Bronchial epithelial cell (primary cell): Measurements from ENCODE around the gene MYCN. TPM values are rescaled to one million over a fixed set of nuclear protein-coding genes. Genes with fewer than 3 reads are reported as not detected.
A peak's percentile ranks its signal among the peaks of the same experiment; 100 is the strongest.

Experiments
- DNase-seq: peaks from one replicate; pipeline ENCODE4 v3.0.0-alpha.2; 2010; ENCODE audit warnings: low read depth
- FAIRE-seq: peaks from 2 replicates; lab custom pipeline; 2011; peaks lifted over from hg19 to GRCh38; lab: Jason Lieb, UNC
- H3K27me3 ChIP-seq: 2 replicates; pipeline ENCODE4 v1.5.1; 2011; ENCODE audit warnings: low read length; ENCODE audit not compliant: control insufficient read depth, insufficient read depth
- H3K36me3 ChIP-seq: 2 replicates; pipeline ENCODE4 v1.5.1; 2011; ENCODE audit warnings: low read length; ENCODE audit not compliant: control insufficient read depth, insufficient read depth
- H3K4me3 ChIP-seq: 2 replicates; pipeline ENCODE4 v1.5.1; 2011; ENCODE audit warnings: mild to moderate bottlenecking, low read depth, low read length, control low read depth
- total RNA-seq: library from RNA; depleted of rRNA; stranded (reverse); fragments of >200 nt; gene quantifications from 2 replicates; pipeline ENCODE4 v1.2.1, GENCODE V29; 2014
- TF ChIP-seq, protein P1 (sequence below): IDR thresholded peaks from 2 replicates; pipeline ENCODE4 v1.5.1; 2011; ENCODE audit warnings: mild to moderate bottlenecking, moderate library complexity, low read length, control low read depth, inconsistent platforms; ENCODE audit not compliant: insufficient read depth, severe bottlenecking

Gene MYCN
- total RNA-seq, 1 donor from 2014 or later = not detected

DNA sequence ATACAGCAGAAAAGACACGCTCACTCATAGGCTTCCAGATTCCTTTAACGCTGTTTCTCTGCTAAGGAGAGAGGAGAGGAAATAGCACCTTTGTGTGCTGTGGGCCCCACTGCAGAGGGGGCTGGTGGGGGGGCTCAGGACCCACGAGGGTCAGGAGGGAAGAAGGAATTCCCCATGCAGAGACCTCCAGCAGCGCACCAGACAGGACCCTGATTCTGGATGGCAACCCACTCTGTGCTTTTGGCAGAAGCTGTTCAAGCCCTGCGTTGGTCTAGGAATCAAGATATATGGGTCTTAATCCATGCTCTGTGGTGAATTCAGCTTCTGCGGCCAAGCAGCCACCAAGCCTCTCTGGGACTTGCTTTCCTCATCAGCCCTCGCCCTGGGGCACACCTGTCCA is 31.0 kb downstream of the MYCN start:
- H3K4me3 ChIP-seq = no peak overlapping the region
- TF ChIP-seq, protein P1, sequence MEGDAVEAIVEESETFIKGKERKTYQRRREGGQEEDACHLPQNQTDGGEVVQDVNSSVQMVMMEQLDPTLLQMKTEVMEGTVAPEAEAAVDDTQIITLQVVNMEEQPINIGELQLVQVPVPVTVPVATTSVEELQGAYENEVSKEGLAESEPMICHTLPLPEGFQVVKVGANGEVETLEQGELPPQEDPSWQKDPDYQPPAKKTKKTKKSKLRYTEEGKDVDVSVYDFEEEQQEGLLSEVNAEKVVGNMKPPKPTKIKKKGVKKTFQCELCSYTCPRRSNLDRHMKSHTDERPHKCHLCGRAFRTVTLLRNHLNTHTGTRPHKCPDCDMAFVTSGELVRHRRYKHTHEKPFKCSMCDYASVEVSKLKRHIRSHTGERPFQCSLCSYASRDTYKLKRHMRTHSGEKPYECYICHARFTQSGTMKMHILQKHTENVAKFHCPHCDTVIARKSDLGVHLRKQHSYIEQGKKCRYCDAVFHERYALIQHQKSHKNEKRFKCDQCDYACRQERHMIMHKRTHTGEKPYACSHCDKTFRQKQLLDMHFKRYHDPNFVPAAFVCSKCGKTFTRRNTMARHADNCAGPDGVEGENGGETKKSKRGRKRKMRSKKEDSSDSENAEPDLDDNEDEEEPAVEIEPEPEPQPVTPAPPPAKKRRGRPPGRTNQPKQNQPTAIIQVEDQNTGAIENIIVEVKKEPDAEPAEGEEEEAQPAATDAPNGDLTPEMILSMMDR = no peak
- no peaks in the 10 kb centered on the region for H3K36me3 ChIP-seq
- no peak for DNase-seq
- no peak for FAIRE-seq
- H3K27me3 ChIP-seq = no peaks in the 10 kb centered on the region

DNA sequence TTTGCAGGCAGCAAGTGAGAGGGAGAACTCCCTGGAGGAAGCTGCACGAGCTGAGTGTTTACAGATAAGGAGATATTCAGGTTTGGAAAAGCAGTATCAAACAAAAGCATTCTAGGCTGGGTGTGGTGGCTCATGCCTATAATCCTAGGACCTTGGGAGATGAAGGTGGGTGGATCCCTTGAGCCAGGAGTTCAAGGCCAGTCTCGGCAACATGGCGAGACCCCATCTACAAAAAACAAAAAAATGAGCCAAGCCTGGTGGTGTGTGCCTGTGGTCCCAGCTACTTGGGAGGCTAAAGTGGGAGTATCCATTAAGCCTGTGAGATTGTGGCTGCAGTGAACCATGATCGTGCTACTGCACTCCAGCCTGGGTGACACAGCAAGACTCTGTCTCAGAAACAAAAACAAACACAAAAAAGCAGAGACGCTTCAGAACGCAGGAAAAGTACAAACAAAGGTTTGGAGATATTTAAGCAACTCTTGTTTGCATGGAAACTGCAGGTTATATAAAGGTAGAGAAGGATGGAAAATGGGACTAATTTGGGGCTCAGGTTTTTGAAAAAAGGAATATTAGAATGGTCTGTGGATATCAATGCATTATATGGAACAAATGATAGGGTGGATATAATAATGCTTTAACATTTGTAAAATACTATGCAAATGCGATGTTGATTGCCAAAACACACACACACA is 31.6 kb downstream of the MYCN start:
- no peak for FAIRE-seq
- no peak for DNase-seq

DNA sequence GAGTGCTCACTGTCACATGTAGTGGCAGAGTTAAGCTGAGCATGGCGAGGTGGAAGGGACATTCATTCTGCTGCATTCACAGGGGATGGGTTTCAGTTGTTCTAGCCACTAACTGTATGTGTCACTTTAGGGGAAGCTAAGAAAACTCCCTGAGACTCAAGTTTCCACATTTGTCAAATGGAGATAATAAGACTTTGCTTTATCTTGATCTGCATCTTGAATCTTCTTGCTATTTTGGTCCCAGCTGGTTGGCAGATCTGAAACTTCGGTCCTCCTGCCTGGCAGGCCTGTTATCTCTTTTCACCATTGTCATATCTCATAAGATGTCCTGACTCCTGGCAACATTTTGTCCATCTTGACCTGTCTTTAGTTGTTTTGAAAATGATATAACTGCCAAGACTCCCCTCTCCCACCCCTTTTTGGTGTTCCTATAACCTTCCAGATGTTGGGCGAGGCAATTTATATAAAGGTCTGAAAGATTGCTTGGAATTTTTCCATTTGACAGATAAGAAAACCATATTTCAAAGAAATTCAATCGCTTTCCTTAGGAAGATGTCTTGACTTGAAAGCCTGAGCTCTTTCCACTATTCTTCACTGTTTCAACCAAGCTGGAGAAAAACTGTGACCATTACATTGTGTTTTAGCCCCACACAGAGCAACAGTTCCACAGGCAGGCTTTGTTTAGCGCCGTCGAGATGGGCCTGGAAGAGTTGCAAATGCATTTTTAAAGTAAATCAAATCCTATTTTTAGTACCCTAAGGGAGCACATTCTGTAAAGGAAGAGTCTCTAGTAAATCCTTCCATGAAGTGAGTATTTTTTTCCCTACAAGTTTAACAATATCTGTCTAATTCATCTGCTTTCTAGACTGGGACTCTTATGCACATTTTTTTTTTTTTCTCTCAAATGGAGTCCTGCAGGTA is 33.4 kb downstream of the MYCN start:
- Histone ChIP-seq H3K36me3 (no peaks in the 10 kb centered on the region), H3K27me3 (no peaks in the 10 kb centered on the region), H3K4me3 (no peak overlapping the region)
- no peak for DNase-seq
- FAIRE-seq = peak; percentile 76
- TF ChIP-seq, protein P1 = no peak

More for the DNA sequence above, 31.6 kb downstream of the MYCN start:
- no peaks in the 10 kb centered on the region for H3K27me3 ChIP-seq
- no peak overlapping the region for H3K4me3 ChIP-seq
- H3K36me3 ChIP-seq = no peaks in the 10 kb centered on the region
- TF ChIP-seq, protein P1 = no peak

DNA sequence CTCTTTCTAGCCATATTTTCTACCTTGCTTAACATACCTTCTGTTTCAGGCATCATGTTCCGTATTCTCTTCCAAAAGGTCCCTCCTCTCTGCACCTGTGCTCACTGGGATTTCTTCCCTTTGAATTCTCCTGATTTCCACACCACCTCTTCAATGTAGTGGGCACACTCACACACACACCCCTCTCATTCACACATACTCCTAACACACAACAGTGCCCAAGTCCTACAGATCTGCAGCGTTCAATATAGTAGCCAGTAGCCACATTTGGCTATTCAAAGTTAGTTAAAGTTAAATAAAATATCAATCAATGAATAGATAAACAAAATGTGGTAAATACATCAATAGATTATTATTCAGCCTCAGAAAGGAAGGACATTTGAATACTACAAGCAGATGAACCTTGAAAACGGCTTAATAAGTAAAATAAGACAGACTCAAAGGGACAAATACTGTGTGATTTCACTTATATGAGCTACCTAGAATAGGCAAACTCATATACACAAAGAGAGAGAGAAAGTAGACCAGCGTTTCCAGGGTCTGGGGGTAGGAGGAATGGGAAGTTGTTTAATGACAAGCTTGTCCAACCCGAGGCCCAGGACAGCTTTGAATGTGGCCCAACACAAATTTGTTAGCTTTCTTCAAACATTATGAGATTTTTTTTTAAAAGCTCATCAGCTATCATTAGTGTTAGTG is 34.4 kb downstream of the MYCN start:
- Histone ChIP-seq H3K27me3 (no peaks in the 10 kb centered on the region), H3K4me3 (no peak overlapping the region), H3K36me3 (no peaks in the 10 kb centered on the region)
- TF ChIP-seq, protein P1 = no peak
- DNase-seq (no peak), FAIRE-seq (no peak)

DNA sequence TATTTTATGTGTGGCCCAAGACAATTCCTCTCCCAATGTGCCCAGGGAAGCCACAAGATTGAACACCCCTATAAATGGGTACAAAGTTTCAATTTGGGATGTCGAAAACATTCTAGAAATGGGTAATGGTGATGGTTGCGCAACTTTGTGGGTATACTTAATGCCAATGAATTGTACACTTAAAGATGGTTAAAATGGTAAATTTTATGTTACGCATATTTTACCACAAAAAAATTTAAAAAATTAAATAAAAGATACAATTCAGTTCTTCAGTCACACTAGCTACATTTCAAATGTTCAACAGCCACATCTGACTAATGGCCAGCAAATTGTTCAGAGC is 34.9 kb downstream of the MYCN start:
- no peak for FAIRE-seq
- DNase-seq = no peak
- TF ChIP-seq, protein P1 = no peak

More for the DNA sequence above, 34.9 kb downstream of the MYCN start:
- Histone ChIP-seq H3K4me3 (no peak overlapping the region), H3K36me3 (no peaks in the 10 kb centered on the region), H3K27me3 (no peaks in the 10 kb centered on the region)
